HepG2 (cell line): ENCODE data around the gene PPP1R3F. TPM values are rescaled to one million over a fixed set of nuclear protein-coding genes. Genes with fewer than 3 reads are reported as not detected.

Source experiments
- ATAC-seq: fragments of 200-7000 bp; cut with Tn5 transposase; 3 replicates; pipeline ENCODE4 v1.9.1; 2020; ENCODE audit warnings: mild to moderate bottlenecking, moderate library complexity
- BruUV-seq: library from RNA; stranded (reverse); fragments of 400-500 nt; replicated peaks from 2 replicates; lab custom pipeline; 2021; lab: Mats Ljungman, UMichigan
- CTCF ChIA-PET: fragments of 300-600 bp; formaldehyde crosslinking; extraction: SDS; loops from one replicate; lab custom pipeline; 2021; ENCODE audit warnings: low total read pairs, inconsistent platforms, low intra/inter-chr PET ratio; lab: Yijun Ruan, JAX
- POLR2A ChIA-PET: fragments of 350-600 bp; sonication (Branson Sonifier 250); formaldehyde crosslinking; loops from one replicate; lab custom pipeline; 2020; ENCODE audit warnings: antibody characterized with exemption, inconsistent platforms; lab: Yijun Ruan, JAX
- DNase-seq: peaks from one replicate; pipeline ENCODE4 v3.0.0-alpha.2; 2015; ENCODE audit warnings: low spot score
- FAIRE-seq: peaks from 3 replicates; lab custom pipeline; 2011; peaks lifted over from hg19 to GRCh38; lab: Jason Lieb, UNC
- H2AFZ ChIP-seq: one replicate; pipeline ENCODE4 v1.6.1; 2011; ENCODE audit warnings: low read length, inconsistent platforms
- H3K27ac ChIP-seq: fragments of 300-600 bp; 3 replicates; pipeline ENCODE4 v1.8.0; 2011; ENCODE audit warnings: mixed run types, mild to moderate bottlenecking, mixed read lengths, low read length, inconsistent platforms; ENCODE audit not compliant: insufficient read depth; ENCODE audit errors: extremely low read length
- H3K27me3 ChIP-seq, 2 experiments: fragments of 200-600 bp in 1 of 2; 2 replicates in 1 of 2; 3 replicates in 1 of 2; pipeline versions ENCODE4 v1.6.0 to v1.8.0; 2011; ENCODE audit warnings: low read length in 2 of 2, mild to moderate bottlenecking in 2 of 2, moderate library complexity in 2 of 2, inconsistent platforms in 1 of 2; ENCODE audit not compliant: insufficient read depth in 2 of 2, control insufficient read depth in 1 of 2
- H3K36me3 ChIP-seq, 2 experiments: fragments of 200-600 bp in 1 of 2; replicated peaks in 1 of 2; 2 replicates in 1 of 2; 3 replicates in 1 of 2; pipeline versions ENCODE4 v1.5.1 to v1.8.0; 2011; ENCODE audit warnings: low read length in 2 of 2, inconsistent platforms in 1 of 2; ENCODE audit not compliant: insufficient read depth in 2 of 2, control insufficient read depth in 1 of 2
- H3K4me1 ChIP-seq: 2 replicates; pipeline ENCODE4 v1.5.1; 2012; ENCODE audit warnings: low read length, inconsistent platforms; ENCODE audit not compliant: insufficient read depth
- H3K4me2 ChIP-seq: 2 replicates; pipeline ENCODE4 v1.6.0; 2011; ENCODE audit warnings: low read depth, low read length, inconsistent platforms
- H3K4me3 ChIP-seq, 3 experiments: fragments of 200-600 bp in 1 of 3; sonication (generic), shearing (Covaris generic) in 1 of 3; replicated peaks in 1 of 3; 2 replicates each; pipeline ENCODE4 v1.5.1; 2011 to 2016; ENCODE audit warnings: low read length in 3 of 3, inconsistent platforms in 2 of 3, low read depth in 2 of 3, mild to moderate bottlenecking in 2 of 3, control low read depth in 1 of 3, mixed read lengths in 1 of 3; ENCODE audit not compliant: insufficient read depth in 1 of 3
- H3K79me2 ChIP-seq: one replicate; pipeline ENCODE4 v1.6.1; 2011; ENCODE audit warnings: low read length, inconsistent platforms; ENCODE audit not compliant: insufficient read depth
- H3K9ac ChIP-seq: 2 replicates; pipeline ENCODE4 v1.6.0; 2011; ENCODE audit warnings: mild to moderate bottlenecking, low read depth, low read length, inconsistent platforms; ENCODE audit not compliant: insufficient read depth
- H3K9me3 ChIP-seq: 2 replicates; pipeline ENCODE4 v1.5.1; 2012; ENCODE audit warnings: mild to moderate bottlenecking, low read length
- H4K20me1 ChIP-seq: 2 replicates; pipeline ENCODE4 v1.6.0; 2011; ENCODE audit warnings: inconsistent platforms, mild to moderate bottlenecking, low read length, moderate library complexity; ENCODE audit not compliant: insufficient read depth
- BORCS8-MEF2B ChIP-seq: sonication (generic); formaldehyde crosslinking; IDR thresholded peaks from 2 replicates; pipeline ENCODE4 v1.8.0; 2022; ENCODE audit warnings: mild to moderate bottlenecking, missing genetic modification reagents
- CEBPG ChIP-seq: IDR thresholded peaks from 2 replicates; pipeline ENCODE4 v1.6.1; 2016
- HNF4A ChIP-seq: sonication (generic); formaldehyde crosslinking; IDR thresholded peaks from 2 replicates; pipeline ENCODE4 v1.4.0; 2020; ENCODE audit warnings: missing genetic modification reagents
- ZNF280B ChIP-seq: sonication (generic); formaldehyde crosslinking; IDR thresholded peaks from 2 replicates; pipeline ENCODE4 v1.5.0; 2020; ENCODE audit warnings: missing genetic modification reagents, mild to moderate bottlenecking, borderline replicate concordance
- ZNF629 ChIP-seq: sonication (generic); formaldehyde crosslinking; conservative IDR thresholded peaks from 2 replicates; pipeline ENCODE4 v1.5.0; 2020; ENCODE audit warnings: missing genetic modification reagents
- ZSCAN20 ChIP-seq: sonication (generic); formaldehyde crosslinking; IDR thresholded peaks from 2 replicates; pipeline ENCODE4 v1.4.0; 2020; ENCODE audit warnings: missing genetic modification reagents, mild to moderate bottlenecking, borderline replicate concordance
- WGBS: methylation state at CpG from one replicate; pipeline ENCODE4 v1.1.6; 2017; ENCODE audit warnings: low lambda C conversion rate; 5-methylcytosine and 5-hydroxymethylcytosine counted together
- in situ Hi-C: cut with HindIII; loops from 2 replicates; pipeline ENCODE4 v1.10.0; 2017; ENCODE audit warnings: low pct_unique_long_range_greater_than_20kb; ENCODE audit not compliant: extremely low pct_ligation_motif_present
- intact Hi-C: fragments of 100-400 bp; cut with micrococcal nuclease; formaldehyde crosslinking; loops from one replicate; pipeline ENCODE4 v1.10.0; 2022; ENCODE audit not compliant: unreplicated experiment
- polyA plus RNA-seq, 8 experiments: library from polyadenylated mRNA; depleted of rRNA in 3 of 8; stranded (reverse) in 7 of 8; unstranded in 1 of 8; fragments of >200 nt; fragmentation: Illumina TruSeq in 4 of 8; extraction: Trizol in 4 of 8; gene quantifications; 2 replicates each; pipeline versions ENCODE4 v1.2.1 to v1.2.3, GENCODE V29; 2011 to 2016; ENCODE audit warnings: low read depth in 4 of 8, missing spikeins in 1 of 8, mixed read lengths in 1 of 8; ENCODE audit not compliant: insufficient read depth in 1 of 8
- total RNA-seq, 5 experiments: library from RNA; depleted of rRNA; stranded (reverse); fragments of >200 nt; fragmentation: Illumina TruSeq; extraction: Trizol; gene quantifications; 2 replicates each; pipeline ENCODE4 v1.2.3, GENCODE V29; 2016; ENCODE audit warnings: low read depth in 1 of 5
- TF ChIP-seq, protein P1 (sequence below): sonication (generic); formaldehyde crosslinking; IDR thresholded peaks from 2 replicates; pipeline ENCODE4 v1.4.0; 2020; ENCODE audit warnings: missing genetic modification reagents, mild to moderate bottlenecking, borderline replicate concordance

The PPP1R3F gene
- total and polyA plus RNA-seq, 2 of the 13 experiments (the other 11 are each of a cell fraction or from before 2014, with no cell fraction given) = 0.82 to 0.84 TPM

- Histone ChIP-seq H3K27me3 (no peaks in the 10 kb centered on the region), H3K9me3 (no peaks in the 10 kb centered on the region)
- WGBS = 57% methylated on average over 7 of the region's 7 CpGs
These were observed 30.9 kb upstream of the PPP1R3F start for GRCh38 chrX:49238735-49239134.

More at GRCh38 chrX:49238735-49239134, 30.9 kb upstream of the PPP1R3F start:
- Histone ChIP-seq H3K4me2 (no peak overlapping the region), H3K9ac (no peak overlapping the region), H3K27ac (no peak overlapping the region), H3K79me2 (no peaks in the 10 kb centered on the region), H3K4me1 (peaks cover 25% of the 10 kb centered on the region; the same call in 1 of the 2 replicates), H3K4me3 (no peak overlapping the region), H3K36me3 (no peaks in the 10 kb centered on the region; a peak in 1 of 5 replicates), H2AFZ (no peak overlapping the region), H4K20me1 (no peaks in the 10 kb centered on the region)
- in situ Hi-C loops = no loop called here
- no TSS peak for BruUV-seq
- peak; percentile 37 for FAIRE-seq
- peak; percentile 29 for DNase-seq
- CTCF ChIA-PET = no interaction called here
- POLR2A ChIA-PET = no interaction called here
- intact Hi-C loops = no loop called here
- TF ChIP-seq ZSCAN20 (CRISPR knock-in tag) (no peak), ZNF629 (peak; percentile 65), BORCS8-MEF2B (CRISPR knock-in tag) (no peak), CEBPG (CRISPR knock-in tag) (0 out of 2 replicates have a peak, but pooled peaks have one; percentile 10), ZNF280B (CRISPR knock-in tag) (no peak), HNF4A (CRISPR knock-in tag) (peak; percentile 43)
- TF ChIP-seq, protein P1, sequence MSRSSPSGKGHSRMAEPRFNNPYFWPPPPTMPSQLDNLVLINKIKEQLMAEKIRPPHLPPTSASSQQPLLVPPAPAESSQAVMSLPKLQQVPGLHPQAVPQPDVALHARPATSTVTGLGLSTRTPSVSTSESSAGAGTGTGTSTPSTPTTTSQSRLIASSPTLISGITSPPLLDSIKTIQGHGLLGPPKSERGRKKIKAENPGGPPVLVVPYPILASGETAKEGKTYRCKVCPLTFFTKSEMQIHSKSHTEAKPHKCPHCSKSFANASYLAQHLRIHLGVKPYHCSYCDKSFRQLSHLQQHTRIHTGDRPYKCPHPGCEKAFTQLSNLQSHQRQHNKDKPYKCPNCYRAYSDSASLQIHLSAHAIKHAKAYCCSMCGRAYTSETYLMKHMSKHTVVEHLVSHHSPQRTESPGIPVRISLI (CRISPR knock-in tag) = peak; percentile 56; the same call in 1 of the 2 replicates
- ATAC-seq = peak; percentile 49; the same call in 2 of the 3 replicates
